SW 1271 (cell line): Measurements from ENCODE around the gene CACNA1C.

ENCODE experiments used
- DNase-seq, 2 experiments: peaks; one replicate each; lab custom pipeline; 2025; lab: John Stamatoyannopoulos, UW

Gene CACNA1C

GRCh38 chr12:2258025-2258424 is 205.2 kb downstream of the CACNA1C start:
- no peak for DNase-seq

GRCh38 chr12:2259369-2259768 is 206.6 kb downstream of the CACNA1C start:
- no peak for DNase-seq

- DNase-seq = no peak
These were observed 207.7 kb downstream of the CACNA1C start for GRCh38 chr12:2260441-2260840.

- no peak for DNase-seq
These were observed 208.9 kb downstream of the CACNA1C start for GRCh38 chr12:2261708-2262107.

- no peak for DNase-seq
These were observed 209.7 kb downstream of the CACNA1C start for GRCh38 chr12:2262449-2262848.

GRCh38 chr12:2263901-2264300 is 211.1 kb downstream of the CACNA1C start:
- no peak for DNase-seq

GRCh38 chr12:2264651-2265232 is 212.0 kb downstream of the CACNA1C start:
- DNase-seq = no peak

- DNase-seq = no peak
These were observed 212.8 kb downstream of the CACNA1C start for GRCh38 chr12:2265461-2266167.

GRCh38 chr12:2266666-2267620 is 214.2 kb downstream of the CACNA1C start:
- no peak for DNase-seq

GRCh38 chr12:2267703-2268470 is 215.1 kb downstream of the CACNA1C start:
- no peak for DNase-seq

GRCh38 chr12:2268471-2269286 is 215.9 kb downstream of the CACNA1C start:
- no peak for DNase-seq

GRCh38 chr12:2270846-2271245 is 218.1 kb downstream of the CACNA1C start:
- no peak for DNase-seq

- DNase-seq = no peak
These were observed 219.2 kb downstream of the CACNA1C start for GRCh38 chr12:2271961-2272360.

- no peak for DNase-seq
These were observed 220.5 kb downstream of the CACNA1C start for GRCh38 chr12:2273288-2273687.

- DNase-seq = no peak
These were observed 221.0 kb downstream of the CACNA1C start for GRCh38 chr12:2273751-2274150.

GRCh38 chr12:2274733-2275132 is 221.9 kb downstream of the CACNA1C start:
- DNase-seq = no peak

GRCh38 chr12:2276288-2277033 is 223.7 kb downstream of the CACNA1C start:
- no peak for DNase-seq

- DNase-seq = no peak
These were observed 224.8 kb downstream of the CACNA1C start for GRCh38 chr12:2277492-2278155.

- no peak for DNase-seq
These were observed 228.7 kb downstream of the CACNA1C start for GRCh38 chr12:2281446-2281845.

GRCh38 chr12:2282318-2282717 is 229.5 kb downstream of the CACNA1C start:
- no peak for DNase-seq
